SK-N-MC (cell line): ENCODE measurements around the gene LRRC36.
"Not testable (repeated sequence)": the region's sequence is repeated elsewhere in the genome, so short reads cannot be mapped to it uniquely, and the experiment has no call there.

Experiments used
- DNase-seq: peaks from one replicate; pipeline ENCODE4 v3.0.0-alpha.2; 2011; ENCODE audit warnings: low read depth, low spot score
- H3K27ac ChIP-seq: fragments of 200-600 bp; sonication (generic); 2 replicates; pipeline ENCODE4 v1.5.1; 2016; ENCODE audit warnings: mixed run types
- H3K36me3 ChIP-seq: fragments of 200-600 bp; sonication (generic); 2 replicates; pipeline ENCODE4 v1.6.1; 2017; ENCODE audit warnings: antibody characterized with exemption, low read length, mixed read lengths; ENCODE audit not compliant: insufficient read depth
- H3K4me3 ChIP-seq: fragments of 200-600 bp; sonication (generic); 2 replicates; pipeline ENCODE4 v1.5.1; 2016
- H3K9ac ChIP-seq: fragments of 200-600 bp; sonication (generic); 2 replicates; pipeline ENCODE4 v1.8.0; 2017; ENCODE audit warnings: mixed run types, mixed read lengths; ENCODE audit not compliant: insufficient read length
- H3K9me3 ChIP-seq: fragments of 200-600 bp; sonication (generic); 2 replicates; pipeline ENCODE4 v1.6.1; 2017; ENCODE audit warnings: low read depth, mild to moderate bottlenecking, antibody characterized with exemption, low read length, moderate library complexity, mixed read lengths
- EZH2 ChIP-seq: fragments of 200-600 bp; sonication (generic); IDR thresholded peaks from one replicate; pipeline ENCODE4 v1.6.1; 2017; ENCODE audit warnings: antibody characterized with exemption
- FOXP2 ChIP-seq: optimal IDR thresholded peaks from 2 replicates; pipeline ENCODE3; 2011; ENCODE audit warnings: mild to moderate bottlenecking, moderate library complexity; ENCODE audit not compliant: insufficient read depth; ENCODE audit errors: extremely low read length, control extremely low read depth
- POLR2AphosphoS5 ChIP-seq: IDR thresholded peaks from 2 replicates; pipeline ENCODE4 v1.6.1; 2012; ENCODE audit warnings: mild to moderate bottlenecking, low read depth, low read length, borderline replicate concordance

The LRRC36 gene

DNA sequence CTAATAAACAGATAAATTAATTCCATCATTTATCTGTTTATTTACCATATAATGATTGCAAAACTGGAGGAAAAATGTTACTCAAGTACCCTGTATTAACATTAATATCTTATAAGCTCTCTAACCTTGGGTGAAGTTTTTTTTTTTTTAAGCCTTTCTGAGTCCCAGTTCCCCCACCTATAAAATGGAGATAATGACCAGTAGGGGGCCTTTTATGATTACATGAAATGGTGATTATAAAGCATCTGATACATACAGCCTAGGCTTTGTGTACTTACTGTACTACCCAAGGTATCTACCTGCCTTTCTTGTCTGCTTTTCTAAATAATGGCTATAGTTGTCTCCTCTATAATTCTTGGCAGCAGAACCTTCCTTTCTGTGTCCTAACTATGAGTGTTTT, 22.6 kb downstream of the LRRC36 start:
- Histone ChIP-seq H3K4me3 (no peak overlapping the region), H3K27ac (no peak overlapping the region), H3K9ac (no peak overlapping the region), H3K9me3 (no peaks in the 10 kb centered on the region), H3K36me3 (no peaks in the 10 kb centered on the region)
- no peak for DNase-seq
- TF ChIP-seq EZH2: no peak
- no peak for TF ChIP-seq FOXP2
- no peak for TF ChIP-seq POLR2AphosphoS5

DNA sequence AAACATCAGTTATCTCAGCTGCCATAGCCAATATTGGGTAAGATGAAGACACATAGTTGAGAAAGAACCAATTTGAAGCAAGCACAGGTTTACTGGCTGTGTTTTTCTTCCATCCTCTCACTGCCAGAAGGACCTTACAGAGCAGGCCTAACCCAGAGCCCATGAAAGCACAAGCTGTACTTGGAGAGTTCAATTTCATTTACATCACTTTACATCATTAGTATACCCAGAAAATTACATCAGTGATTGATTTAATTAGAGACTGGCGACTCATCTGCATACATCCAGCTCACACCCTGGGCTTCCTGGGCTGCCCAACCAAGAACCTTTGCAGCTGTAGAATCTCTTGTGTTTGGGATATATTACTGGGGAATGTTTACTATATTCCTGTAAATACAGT, 23.7 kb downstream of the LRRC36 start:
- Histone ChIP-seq H3K27ac (no peak overlapping the region), H3K4me3 (no peak overlapping the region), H3K9ac (no peak overlapping the region), H3K36me3 (no peaks in the 10 kb centered on the region), H3K9me3 (no peaks in the 10 kb centered on the region)
- TF ChIP-seq EZH2 (no peak), POLR2AphosphoS5 (no peak), FOXP2 (no peak)
- no peak for DNase-seq

- not testable (repeated sequence) for H3K9me3 ChIP-seq, H3K9ac ChIP-seq, DNase-seq, H3K36me3 ChIP-seq, H3K27ac ChIP-seq, H3K4me3 ChIP-seq
Observed at GRCh38 chr16:67352463-67352862, 25.8 kb downstream of the LRRC36 start.

DNA sequence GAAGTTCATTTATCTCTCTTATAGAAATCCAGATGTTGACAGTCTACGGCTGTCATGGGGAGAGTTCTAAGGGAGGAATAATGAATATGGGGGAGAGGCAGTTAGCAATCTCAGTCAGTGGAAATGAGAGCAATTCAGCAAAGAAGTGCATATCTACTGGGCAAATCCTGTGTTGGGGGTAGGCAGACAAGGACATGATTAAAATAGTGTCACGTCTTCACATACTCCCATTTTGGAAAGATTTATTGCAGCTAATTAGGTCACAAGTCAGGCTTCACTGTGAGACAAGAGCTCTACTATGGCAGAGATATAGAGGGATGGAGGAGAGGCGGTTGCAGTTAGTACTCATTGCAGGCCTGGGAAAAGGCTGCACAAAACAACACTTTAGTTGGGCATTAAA, 29.8 kb downstream of the LRRC36 start:
- H3K36me3 ChIP-seq: no peaks in the 10 kb centered on the region
- no peaks in the 10 kb centered on the region for H3K9me3 ChIP-seq
- no peak overlapping the region for H3K27ac ChIP-seq
- no peak overlapping the region for H3K4me3 ChIP-seq
- TF ChIP-seq FOXP2: no peak
- TF ChIP-seq EZH2: no peak
- TF ChIP-seq POLR2AphosphoS5: no peak
- no peak for DNase-seq
- no peak overlapping the region for H3K9ac ChIP-seq

GRCh38 chr16:67357561-67357960, 30.9 kb downstream of the LRRC36 start:
- Histone ChIP-seq H3K4me3 (no peak overlapping the region), H3K27ac (no peak overlapping the region), H3K9ac (no peak overlapping the region), H3K9me3 (no peaks in the 10 kb centered on the region), H3K36me3 (no peaks in the 10 kb centered on the region)
- DNase-seq: no peak
- no peak for TF ChIP-seq FOXP2
- TF ChIP-seq EZH2: no peak
- no peak for TF ChIP-seq POLR2AphosphoS5

GRCh38 chr16:67359540-67360269, 33.1 kb downstream of the LRRC36 start:
- H3K4me3 ChIP-seq, DNase-seq, H3K9me3 ChIP-seq, H3K27ac ChIP-seq, H3K36me3 ChIP-seq, H3K9ac ChIP-seq: not testable (repeated sequence)

DNA sequence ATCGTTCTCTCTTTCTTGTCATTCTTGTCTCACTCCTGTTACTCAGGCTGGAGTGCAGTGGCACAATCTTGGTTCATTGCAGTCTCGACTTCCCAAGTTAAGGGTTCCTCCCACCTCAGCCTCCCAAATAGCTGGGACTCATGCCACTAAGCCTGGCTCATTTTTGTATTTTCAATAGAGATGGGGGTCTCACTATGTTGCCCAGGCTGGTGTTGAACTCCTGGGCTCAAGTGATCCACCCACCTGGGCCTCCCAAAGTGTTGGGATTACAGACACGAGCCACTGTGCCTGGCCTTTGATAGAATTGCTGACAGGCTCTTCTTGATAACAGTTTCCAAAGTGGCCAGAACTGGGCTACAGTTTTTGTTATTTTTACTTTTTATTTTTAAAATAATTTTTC, 34.4 kb downstream of the LRRC36 start:
- no peaks in the 10 kb centered on the region for H3K36me3 ChIP-seq
- no peak for TF ChIP-seq EZH2
- TF ChIP-seq FOXP2: no peak
- TF ChIP-seq POLR2AphosphoS5: no peak
- H3K9me3 ChIP-seq: no peaks in the 10 kb centered on the region
- no peak overlapping the region for H3K9ac ChIP-seq
- DNase-seq: no peak
- no peak overlapping the region for H3K4me3 ChIP-seq
- no peak overlapping the region for H3K27ac ChIP-seq

DNA sequence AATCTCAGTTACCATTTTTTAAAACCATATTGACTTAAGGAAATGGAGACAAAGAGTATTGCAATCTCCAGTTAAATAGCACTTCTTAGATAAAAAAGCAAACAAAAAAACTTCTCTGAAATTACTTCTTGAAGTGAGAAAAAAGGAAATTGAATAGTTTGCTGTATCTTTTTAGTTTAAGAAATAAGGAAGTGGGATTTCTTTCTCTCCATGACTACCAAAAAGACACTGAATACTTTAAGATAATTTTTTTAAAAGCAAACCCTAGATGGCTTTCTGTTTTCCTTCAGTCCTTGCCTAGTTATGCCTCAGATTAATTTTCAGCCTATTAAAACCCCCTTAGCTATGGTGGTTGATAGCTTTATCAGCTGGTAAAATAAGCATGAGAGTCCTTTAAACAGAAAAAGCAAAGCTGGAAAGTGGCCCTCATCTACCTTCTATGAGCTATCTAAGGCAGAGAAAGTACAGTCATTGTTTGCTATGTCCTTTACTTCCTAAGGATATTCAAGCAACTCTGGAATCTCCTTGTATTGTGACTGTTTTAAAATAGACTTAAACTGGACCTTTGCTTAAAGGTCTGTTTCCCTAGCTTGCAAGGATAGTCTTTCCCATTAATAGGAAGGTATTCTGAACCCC, 38.1 kb downstream of the LRRC36 start:
- Histone ChIP-seq H3K9ac (no peak overlapping the region), H3K4me3 (no peak overlapping the region), H3K9me3 (no peaks in the 10 kb centered on the region), H3K27ac (no peak overlapping the region), H3K36me3 (no peaks in the 10 kb centered on the region)
- no peak for DNase-seq
- TF ChIP-seq POLR2AphosphoS5 (no peak), EZH2 (no peak), FOXP2 (no peak)

DNA sequence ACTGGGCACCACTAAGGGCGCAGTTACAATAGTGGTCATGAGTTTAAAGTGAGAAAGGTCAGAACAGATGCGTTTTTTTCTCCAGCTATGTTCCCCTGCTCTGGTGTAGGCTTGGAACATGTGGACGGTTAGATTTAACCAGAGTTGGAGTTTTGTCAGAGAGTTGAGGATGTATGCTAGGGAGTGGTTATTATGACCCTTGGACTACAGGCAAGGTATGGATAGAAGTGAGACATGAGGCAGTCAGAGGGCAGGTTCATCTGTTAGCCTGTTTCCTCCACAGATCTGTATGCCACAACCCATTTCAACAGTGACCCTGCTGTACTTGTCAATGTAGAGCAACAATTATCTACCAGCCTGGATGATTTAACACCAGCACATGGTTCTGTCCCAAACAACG, 44.0 kb downstream of the LRRC36 start:
- no peak overlapping the region for H3K9ac ChIP-seq
- no peaks in the 10 kb centered on the region for H3K9me3 ChIP-seq
- no peak overlapping the region for H3K27ac ChIP-seq
- DNase-seq: no peak
- H3K36me3 ChIP-seq: no peaks in the 10 kb centered on the region
- no peak overlapping the region for H3K4me3 ChIP-seq
- no peak for TF ChIP-seq POLR2AphosphoS5
- no peak for TF ChIP-seq FOXP2
- TF ChIP-seq EZH2: no peak
